Epithelial cell of proximal tubule (primary cell): Measurements from ENCODE around the gene MRPS17. TPM values are rescaled to one million over a fixed set of nuclear protein-coding genes. Genes with fewer than 3 reads are reported as not detected.
"Not testable (repeated sequence)": the region's sequence is repeated elsewhere in the genome, so short reads cannot be mapped to it uniquely, and the experiment has no call there.

Source experiments
- DNase-seq: peaks from one replicate; pipeline ENCODE4 v3.0.0-alpha.2; 2011; ENCODE audit warnings: low read depth
- H3K4me3 ChIP-seq: 2 replicates; pipeline ENCODE4 v1.5.1; 2011; ENCODE audit warnings: low read depth, mild to moderate bottlenecking, low read length
- total RNA-seq: library from RNA; depleted of rRNA; stranded (reverse); fragments of >200 nt; gene quantifications from 2 replicates; pipeline ENCODE4 v1.2.3, GENCODE V29; 2015
- TF ChIP-seq, protein P1 (sequence below): conservative IDR thresholded peaks from 2 replicates; pipeline ENCODE4 v1.5.1; 2012; ENCODE audit warnings: low read depth, mild to moderate bottlenecking, low read length

MRPS17 gene
- total RNA-seq, 1 donor from 2014 or later: 11.5 TPM

DNA sequence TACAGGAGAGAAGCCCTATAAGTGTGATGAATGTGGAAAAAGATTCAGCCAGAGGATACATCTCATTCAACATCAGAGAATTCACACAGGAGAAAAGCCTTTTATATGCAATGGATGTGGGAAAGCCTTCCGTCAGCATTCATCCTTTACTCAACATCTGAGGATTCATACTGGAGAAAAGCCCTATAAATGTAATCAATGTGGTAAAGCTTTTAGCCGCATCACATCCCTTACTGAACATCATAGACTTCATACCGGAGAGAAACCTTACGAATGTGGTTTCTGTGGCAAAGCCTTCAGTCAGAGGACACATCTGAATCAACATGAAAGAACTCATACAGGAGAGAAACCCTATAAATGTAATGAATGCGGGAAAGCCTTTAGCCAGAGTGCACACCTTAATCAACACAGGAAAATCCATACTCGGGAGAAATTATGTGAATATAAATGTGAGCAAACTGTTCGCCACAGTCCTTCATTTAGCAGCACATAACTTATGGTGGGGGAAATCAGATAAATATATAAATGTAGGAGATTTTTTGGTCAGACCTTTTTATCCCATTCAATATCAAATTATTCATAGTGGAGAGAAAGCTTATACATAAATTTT, 12.1 kb upstream of the MRPS17 start:
- no peak overlapping the region for H3K4me3 ChIP-seq
- TF ChIP-seq, protein P1, sequence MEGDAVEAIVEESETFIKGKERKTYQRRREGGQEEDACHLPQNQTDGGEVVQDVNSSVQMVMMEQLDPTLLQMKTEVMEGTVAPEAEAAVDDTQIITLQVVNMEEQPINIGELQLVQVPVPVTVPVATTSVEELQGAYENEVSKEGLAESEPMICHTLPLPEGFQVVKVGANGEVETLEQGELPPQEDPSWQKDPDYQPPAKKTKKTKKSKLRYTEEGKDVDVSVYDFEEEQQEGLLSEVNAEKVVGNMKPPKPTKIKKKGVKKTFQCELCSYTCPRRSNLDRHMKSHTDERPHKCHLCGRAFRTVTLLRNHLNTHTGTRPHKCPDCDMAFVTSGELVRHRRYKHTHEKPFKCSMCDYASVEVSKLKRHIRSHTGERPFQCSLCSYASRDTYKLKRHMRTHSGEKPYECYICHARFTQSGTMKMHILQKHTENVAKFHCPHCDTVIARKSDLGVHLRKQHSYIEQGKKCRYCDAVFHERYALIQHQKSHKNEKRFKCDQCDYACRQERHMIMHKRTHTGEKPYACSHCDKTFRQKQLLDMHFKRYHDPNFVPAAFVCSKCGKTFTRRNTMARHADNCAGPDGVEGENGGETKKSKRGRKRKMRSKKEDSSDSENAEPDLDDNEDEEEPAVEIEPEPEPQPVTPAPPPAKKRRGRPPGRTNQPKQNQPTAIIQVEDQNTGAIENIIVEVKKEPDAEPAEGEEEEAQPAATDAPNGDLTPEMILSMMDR: no peak
- no peak for DNase-seq

DNA sequence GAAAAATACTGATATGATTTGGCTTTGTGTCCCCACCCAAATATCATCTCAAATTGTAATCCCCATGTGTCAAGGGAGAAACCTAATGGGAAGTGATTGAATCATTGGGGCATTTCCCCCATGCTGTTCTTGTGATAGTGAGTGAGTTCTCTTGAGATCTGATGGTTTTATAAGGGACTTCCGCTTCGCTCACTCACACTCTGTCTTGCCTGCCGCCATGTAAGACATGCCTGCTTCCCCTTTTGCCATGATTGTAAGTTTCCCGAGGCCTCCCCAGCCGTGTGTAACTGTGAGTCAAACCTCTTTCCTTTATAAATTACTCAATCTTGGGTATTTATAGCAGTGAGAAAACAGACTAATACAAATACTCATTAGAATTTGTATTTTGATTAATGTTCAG, 5.1 kb upstream of the MRPS17 start:
- H3K4me3 ChIP-seq: no peak overlapping the region
- TF ChIP-seq, protein P1: no peak
- DNase-seq: no peak

DNA sequence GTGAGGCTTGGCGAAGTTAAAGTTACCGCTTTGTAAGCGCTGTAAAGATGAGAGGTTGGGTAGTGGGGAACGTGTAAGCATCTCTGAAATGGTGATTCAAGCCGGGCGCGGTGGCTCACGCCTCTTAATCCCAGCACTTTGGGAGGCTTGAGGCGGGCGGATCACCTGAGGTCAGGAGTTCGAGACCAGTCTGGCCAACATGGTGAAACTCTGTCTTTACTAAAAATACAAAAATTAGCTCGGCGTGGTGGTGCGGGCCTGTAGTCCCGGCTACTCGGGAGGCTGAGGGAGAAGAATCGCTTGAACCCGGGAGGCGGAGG, 635 bp downstream of the MRPS17 start:
- peak overlapping the region; percentile 98 for H3K4me3 ChIP-seq
- DNase-seq: not testable (repeated sequence)

DNA sequence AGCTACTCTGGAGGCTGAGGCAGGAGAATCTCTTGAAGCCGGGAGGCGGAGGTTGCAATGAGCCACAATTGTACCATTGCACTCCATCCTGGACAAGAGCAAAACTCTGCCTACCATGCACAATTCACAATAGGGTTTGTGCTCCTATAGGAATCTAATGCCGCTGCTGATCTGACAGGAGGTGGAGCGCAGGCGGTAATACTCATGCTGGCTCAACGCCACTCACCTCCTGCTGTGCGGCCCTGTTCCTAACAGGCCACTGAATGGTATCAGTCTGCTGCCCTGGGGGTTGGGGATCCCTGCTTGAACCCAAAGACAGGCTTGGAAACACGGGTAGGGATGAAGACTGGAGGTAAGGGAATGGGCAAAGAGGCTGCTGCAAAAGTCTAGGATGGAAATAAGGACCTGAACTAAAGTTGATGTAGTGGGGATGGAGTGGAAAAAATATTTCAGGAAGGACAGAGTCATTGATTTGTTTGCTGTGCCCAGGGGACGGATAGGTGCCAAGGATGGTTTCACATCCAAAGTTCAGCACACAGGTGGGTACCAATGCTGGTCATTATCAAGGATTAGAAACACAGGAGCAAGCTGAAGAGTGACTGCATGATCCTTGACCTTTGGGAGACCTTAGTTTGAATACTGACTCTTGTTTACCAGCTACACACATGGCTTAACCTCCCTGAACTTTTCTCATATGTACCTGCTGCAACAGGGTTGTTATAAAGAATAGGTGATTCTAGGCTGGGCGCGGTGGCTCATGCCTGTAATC, 2.2 kb downstream of the MRPS17 start:
- no peak for DNase-seq
- H3K4me3 ChIP-seq: no peak overlapping the region
- TF ChIP-seq, protein P1: no peak

DNA sequence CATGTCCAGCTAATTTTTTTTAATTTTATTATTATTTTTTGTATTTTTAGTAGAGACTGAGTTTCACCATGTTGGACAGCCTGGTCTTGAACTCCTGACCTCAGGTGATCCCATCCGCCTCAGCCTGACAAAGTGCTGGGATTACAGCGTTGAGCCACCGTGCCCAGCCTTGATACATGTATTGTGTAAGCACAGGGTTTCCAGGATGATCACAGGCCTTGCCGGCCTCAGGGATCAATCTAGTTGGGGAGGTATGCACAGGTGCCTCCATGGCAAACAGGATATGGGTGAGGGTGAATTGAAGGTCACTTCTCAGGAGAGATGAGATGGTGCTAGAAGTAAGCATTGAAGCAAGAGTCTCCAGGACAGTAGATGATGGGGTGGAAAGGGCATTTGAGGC, 5.5 kb downstream of the MRPS17 start:
- TF ChIP-seq, protein P1: no peak
- DNase-seq: no peak

DNA sequence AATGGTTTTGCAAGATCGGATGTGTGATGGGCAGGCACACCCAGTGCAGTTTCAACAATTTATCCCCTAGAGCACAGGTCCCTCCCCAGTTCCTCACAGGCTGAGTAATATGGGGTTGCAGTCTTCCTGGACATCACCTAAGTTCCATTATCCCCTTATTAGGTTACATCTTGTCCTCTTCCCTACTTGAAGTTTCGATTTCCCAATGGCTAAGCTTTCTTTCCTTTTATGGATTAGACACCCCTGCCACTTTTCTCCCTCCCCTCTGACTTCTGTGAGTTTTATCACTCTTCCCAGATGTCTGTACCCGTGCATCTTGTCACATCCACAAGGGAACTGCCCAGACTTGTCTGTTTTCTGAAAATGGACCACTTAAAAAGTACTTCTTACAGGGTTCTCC, 10.3 kb downstream of the MRPS17 start:
- no peak for DNase-seq
- TF ChIP-seq, protein P1: no peak
- no peak overlapping the region for H3K4me3 ChIP-seq

More for the DNA sequence above, 5.5 kb downstream of the MRPS17 start:
- no peak overlapping the region for H3K4me3 ChIP-seq

DNA sequence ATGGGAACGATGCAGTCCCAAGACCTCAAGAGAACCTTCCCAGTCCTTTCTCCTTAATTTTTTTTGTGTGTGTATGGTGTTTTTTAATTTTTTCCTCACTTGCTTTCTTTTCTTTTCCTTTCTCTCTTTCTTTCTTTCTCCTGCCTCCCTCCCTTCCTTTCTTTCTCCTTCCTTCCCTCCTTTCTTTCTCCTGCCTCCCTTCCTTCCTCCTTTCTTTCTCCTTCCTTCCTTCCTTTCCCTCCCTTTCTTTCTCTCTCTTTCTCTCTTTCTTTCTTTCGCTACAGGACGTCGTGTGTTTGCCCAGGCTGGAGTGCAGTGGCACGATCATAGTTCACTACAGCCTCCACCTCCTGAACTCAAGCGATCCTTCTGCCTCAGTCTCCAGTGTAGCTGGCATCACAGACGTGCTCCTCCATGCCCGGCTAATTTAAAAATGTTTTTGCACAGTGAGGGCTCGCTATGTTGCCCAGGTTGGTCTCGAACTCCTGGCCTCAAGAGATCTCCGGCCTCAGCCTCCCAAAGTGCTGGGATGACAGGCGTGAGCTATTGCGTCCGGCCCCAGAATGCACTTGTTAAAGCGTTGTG, 12.0 kb downstream of the MRPS17 start:
- TF ChIP-seq, protein P1: no peak
- H3K4me3 ChIP-seq: peak overlapping the region; percentile 67
- DNase-seq: no peak
